ENCODE measurements around the gene SCARB1.

SCARB1 gene

DNA sequence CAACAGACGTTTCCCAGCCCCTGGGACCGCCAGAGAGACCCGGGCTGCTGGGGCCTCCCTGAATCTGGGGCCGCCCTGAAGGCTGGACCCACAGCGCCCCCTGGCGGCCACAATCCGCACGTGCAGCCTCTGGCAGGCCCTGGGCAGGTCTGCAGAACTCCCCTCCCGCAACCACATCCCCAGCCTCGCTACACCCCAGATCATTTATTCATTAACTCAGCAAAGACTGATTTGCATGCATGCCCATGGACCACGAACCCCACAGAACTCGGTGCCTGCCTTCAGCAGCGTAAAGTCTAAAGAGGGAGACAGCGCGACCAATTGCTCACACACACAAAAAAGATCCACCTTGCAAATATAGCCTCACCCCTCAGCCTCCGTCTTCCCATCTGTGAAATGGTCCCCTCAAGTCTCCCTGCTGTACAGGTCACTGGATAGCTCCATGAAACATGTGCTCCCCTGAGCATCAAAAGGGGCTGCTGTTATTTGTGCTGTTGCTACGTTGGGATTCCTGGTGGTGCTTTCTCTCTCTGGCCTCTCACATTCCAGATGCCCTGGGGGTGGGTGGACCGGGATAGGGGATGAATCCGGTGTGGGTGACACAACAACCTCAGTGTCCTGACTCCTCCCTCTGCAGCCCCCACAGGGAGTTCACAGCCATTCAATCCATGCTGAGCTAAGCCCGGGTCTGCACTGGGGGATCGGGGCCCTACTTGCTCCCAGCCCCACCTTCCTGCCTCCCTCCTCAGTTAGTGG lies 96.4 kb downstream of the SCARB1 start:
- no peaks in the 10 kb centered on the region for H3K27me3 ChIP-seq (ENCODE audit: control insufficient read depth in 1 of 2, insufficient read depth in 2 of 2, low read length in 2 of 2)
- H3K9me3 ChIP-seq (ENCODE audit: control insufficient read depth in 2 of 2, low read length in 2 of 2) = peaks cover 6% of the 10 kb centered on the region in 2 donors
- no peaks in the 10 kb centered on the region for H3K36me3 ChIP-seq (ENCODE audit: control insufficient read depth in 2 of 2, insufficient read depth in 2 of 2, low read length in 2 of 2)
- H3K27ac ChIP-seq (ENCODE audit: low read length) = peak overlapping the region; percentile 79
- no peak overlapping the region for H3K9ac ChIP-seq (ENCODE audit: low read length in 2 of 2)
- no peak overlapping the region for H3K4me3 ChIP-seq (ENCODE audit: low read length in 2 of 2)
- peaks cover 39% of the 10 kb centered on the region for H3K4me1 ChIP-seq (ENCODE audit: control insufficient read depth, insufficient read depth, low read length)

DNA sequence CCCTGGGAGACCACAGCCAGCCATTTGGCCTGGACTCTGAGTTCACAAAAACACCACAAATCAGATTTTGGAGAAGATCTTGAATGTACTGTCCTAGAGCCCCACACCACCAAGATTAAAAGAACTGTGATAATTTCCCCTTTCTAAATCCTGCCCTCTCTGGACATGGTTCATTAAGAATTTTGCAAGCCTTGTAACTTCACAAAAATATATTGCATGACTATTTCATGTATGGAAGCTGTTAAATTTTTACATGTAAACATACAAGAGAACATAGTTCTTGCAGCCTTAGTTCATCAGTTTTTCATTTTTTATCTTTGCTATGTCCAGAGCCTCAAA lies 97.0 kb downstream of the SCARB1 start:
- peaks cover 41% of the 10 kb centered on the region for H3K4me1 ChIP-seq (ENCODE audit: control insufficient read depth, insufficient read depth, low read length)
- no peak overlapping the region for H3K4me3 ChIP-seq (ENCODE audit: low read length in 2 of 2)
- H3K36me3 ChIP-seq (ENCODE audit: control insufficient read depth in 2 of 2, insufficient read depth in 2 of 2, low read length in 2 of 2) = no peaks in the 10 kb centered on the region
- H3K9ac ChIP-seq (ENCODE audit: low read length in 2 of 2) = peak overlapping the region in 1 of 2 donors; percentile 12
- H3K27ac ChIP-seq (ENCODE audit: low read length) = peak overlapping the region; percentile 79
- peaks cover 6% of the 10 kb centered on the region in 2 donors for H3K9me3 ChIP-seq (ENCODE audit: control insufficient read depth in 2 of 2, low read length in 2 of 2)
- H3K27me3 ChIP-seq (ENCODE audit: control insufficient read depth in 1 of 2, insufficient read depth in 2 of 2, low read length in 2 of 2) = no peaks in the 10 kb centered on the region

DNA sequence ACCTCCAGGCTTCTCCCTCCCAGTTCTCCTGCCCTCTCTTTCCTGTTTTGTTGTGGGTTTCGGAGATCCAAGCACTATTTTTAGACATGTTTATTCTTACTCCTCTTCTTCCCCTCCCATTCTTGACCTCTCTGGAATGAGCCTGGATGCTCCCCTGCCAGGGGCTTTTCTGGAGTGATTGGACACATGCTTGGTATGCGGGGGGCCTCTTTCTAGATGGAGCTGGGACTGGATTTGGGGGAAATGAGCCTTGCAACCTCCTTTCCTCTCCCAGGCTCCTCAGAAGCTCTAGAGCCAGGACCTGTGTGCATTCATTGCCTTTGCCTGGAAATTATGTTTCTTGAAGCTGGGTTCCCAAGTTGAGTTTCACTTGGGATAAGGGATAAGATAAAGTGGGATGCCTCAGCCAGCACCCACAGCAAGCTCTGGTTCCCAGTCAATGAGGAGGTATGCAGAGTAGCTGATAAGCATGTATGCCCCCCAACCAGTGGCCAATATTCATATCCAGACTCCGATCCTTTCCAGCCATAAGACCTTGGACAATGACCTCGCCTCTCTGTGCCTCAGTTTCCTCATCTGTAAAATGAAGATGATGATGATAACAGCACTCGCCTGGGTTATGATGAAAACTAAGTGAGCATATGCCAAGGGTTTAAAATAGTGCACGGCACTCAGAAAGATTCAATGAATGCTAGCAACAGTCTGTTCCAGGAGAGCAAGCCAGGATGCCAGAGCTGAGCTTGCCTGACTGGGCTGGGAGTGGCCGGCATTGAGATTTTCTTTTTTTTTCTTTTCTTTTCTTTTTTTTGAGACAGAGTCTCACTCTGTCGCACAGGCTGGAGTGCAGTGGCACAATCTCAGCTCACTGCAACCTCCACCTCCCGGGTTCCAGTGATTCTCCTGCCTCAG lies 97.8 kb downstream of the SCARB1 start:
- H3K27ac ChIP-seq (ENCODE audit: low read length) = peak overlapping the region; percentile 79
- peak overlapping the region in 1 of 2 donors; percentile 47 for H3K4me3 ChIP-seq (ENCODE audit: low read length in 2 of 2)
- H3K9ac ChIP-seq (ENCODE audit: low read length in 2 of 2) = peak overlapping the region in 1 of 2 donors; percentile 43
- no peaks in the 10 kb centered on the region for H3K27me3 ChIP-seq (ENCODE audit: control insufficient read depth in 1 of 2, insufficient read depth in 2 of 2, low read length in 2 of 2)
- peaks cover 6% of the 10 kb centered on the region in 2 donors for H3K9me3 ChIP-seq (ENCODE audit: control insufficient read depth in 2 of 2, low read length in 2 of 2)
- peaks cover 41% of the 10 kb centered on the region for H3K4me1 ChIP-seq (ENCODE audit: control insufficient read depth, insufficient read depth, low read length)
- H3K36me3 ChIP-seq (ENCODE audit: control insufficient read depth in 2 of 2, insufficient read depth in 2 of 2, low read length in 2 of 2) = no peaks in the 10 kb centered on the region

DNA sequence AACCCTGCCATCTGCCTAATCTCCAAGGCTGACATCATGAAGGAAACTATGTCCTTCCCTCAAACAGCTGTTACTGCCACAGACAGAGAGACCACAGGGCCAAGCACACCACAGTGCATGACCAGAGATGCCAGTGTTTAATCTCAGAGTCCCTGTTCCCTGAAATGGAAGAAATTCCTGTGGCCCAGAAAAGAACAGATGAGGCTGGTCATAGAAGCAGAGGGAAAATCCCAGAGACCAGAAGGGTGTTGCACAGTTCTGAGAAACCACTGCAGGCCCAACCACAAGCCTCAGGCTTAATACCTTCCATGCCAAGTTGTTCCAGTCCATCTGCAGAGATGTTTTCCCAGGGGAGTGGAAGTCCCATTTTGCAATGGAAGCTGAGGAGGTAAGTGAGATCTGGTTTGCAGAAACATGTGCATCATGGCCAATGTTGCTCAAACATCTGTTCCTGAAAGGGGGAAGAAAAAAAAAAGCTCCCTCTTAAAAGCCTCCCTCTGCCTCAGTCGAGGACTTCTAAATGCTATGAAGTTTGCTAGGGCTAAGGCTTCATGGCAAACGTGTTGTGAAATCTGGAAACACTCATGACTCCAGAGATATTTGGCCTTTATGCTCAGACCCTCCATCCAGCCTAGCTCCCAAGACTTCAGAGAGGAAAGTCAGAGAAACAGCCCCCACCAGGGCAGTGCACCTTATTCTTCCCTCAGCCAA lies 98.6 kb downstream of the SCARB1 start:
- Histone ChIP-seq H3K4me3 (ENCODE audit: low read length in 2 of 2) (no peak overlapping the region), H3K27ac (ENCODE audit: low read length) (peak overlapping the region; percentile 79), H3K4me1 (ENCODE audit: control insufficient read depth, insufficient read depth, low read length) (peaks cover 44% of the 10 kb centered on the region), H3K27me3 (ENCODE audit: control insufficient read depth in 1 of 2, insufficient read depth in 2 of 2, low read length in 2 of 2) (no peaks in the 10 kb centered on the region), H3K36me3 (ENCODE audit: control insufficient read depth in 2 of 2, insufficient read depth in 2 of 2, low read length in 2 of 2) (no peaks in the 10 kb centered on the region), H3K9me3 (ENCODE audit: control insufficient read depth in 2 of 2, low read length in 2 of 2) (peaks cover 6% of the 10 kb centered on the region in 2 donors), H3K9ac (ENCODE audit: low read length in 2 of 2) (peak overlapping the region; percentile 5 to 43)

DNA sequence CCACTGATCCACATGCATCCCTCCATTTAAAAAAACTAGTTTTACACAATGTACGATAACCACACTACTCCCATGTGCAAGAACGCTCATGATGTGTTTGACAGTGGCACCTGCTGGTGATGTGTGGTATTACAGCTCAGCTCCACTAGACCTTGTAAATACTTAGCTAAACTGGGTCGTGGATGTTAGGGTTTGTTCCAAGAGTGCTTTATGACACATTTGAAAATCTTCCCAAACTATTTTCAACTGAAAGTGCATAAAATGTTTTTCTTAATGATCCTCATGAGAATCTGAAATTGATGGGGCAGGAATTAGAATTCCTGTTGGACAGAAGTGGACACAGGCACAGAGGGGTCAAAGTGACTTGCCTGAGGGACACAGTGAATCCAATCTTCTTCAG lies 99.2 kb downstream of the SCARB1 start:
- Histone ChIP-seq H3K9ac (ENCODE audit: low read length in 2 of 2) (no peak overlapping the region), H3K27ac (ENCODE audit: low read length) (peak overlapping the region; percentile 79), H3K9me3 (ENCODE audit: control insufficient read depth in 2 of 2, low read length in 2 of 2) (peaks cover 6% of the 10 kb centered on the region in 2 donors), H3K36me3 (ENCODE audit: control insufficient read depth in 2 of 2, insufficient read depth in 2 of 2, low read length in 2 of 2) (no peaks in the 10 kb centered on the region), H3K4me1 (ENCODE audit: control insufficient read depth, insufficient read depth, low read length) (peaks cover 47% of the 10 kb centered on the region), H3K27me3 (ENCODE audit: control insufficient read depth in 1 of 2, insufficient read depth in 2 of 2, low read length in 2 of 2) (no peaks in the 10 kb centered on the region), H3K4me3 (ENCODE audit: low read length in 2 of 2) (no peak overlapping the region)

DNA sequence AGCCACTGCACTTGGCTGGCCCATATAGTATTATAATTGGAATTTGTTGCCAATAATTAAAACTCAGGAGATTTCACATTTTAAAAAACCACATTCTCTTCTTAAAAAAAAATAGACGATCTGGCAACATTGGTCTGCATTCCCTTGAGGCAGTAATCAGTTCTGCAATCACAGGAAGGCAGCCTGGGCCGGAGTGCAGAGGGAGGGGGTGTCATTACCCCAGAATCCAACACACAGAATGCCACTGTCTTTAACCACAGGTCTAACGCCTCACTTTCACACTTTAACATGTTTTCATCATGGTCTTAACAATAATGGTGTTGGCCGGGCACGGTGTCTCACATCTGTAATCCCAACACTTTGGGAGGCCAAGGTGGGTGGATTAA lies 100.1 kb downstream of the SCARB1 start:
- Histone ChIP-seq H3K4me1 (ENCODE audit: control insufficient read depth, insufficient read depth, low read length) (peaks cover 47% of the 10 kb centered on the region), H3K36me3 (ENCODE audit: control insufficient read depth in 2 of 2, insufficient read depth in 2 of 2, low read length in 2 of 2) (no peaks in the 10 kb centered on the region), H3K9ac (ENCODE audit: low read length in 2 of 2) (no peak overlapping the region), H3K4me3 (ENCODE audit: low read length in 2 of 2) (no peak overlapping the region), H3K9me3 (ENCODE audit: control insufficient read depth in 2 of 2, low read length in 2 of 2) (peaks cover 6% of the 10 kb centered on the region in 2 donors), H3K27me3 (ENCODE audit: control insufficient read depth in 1 of 2, insufficient read depth in 2 of 2, low read length in 2 of 2) (no peaks in the 10 kb centered on the region), H3K27ac (ENCODE audit: low read length) (no peak overlapping the region)

DNA sequence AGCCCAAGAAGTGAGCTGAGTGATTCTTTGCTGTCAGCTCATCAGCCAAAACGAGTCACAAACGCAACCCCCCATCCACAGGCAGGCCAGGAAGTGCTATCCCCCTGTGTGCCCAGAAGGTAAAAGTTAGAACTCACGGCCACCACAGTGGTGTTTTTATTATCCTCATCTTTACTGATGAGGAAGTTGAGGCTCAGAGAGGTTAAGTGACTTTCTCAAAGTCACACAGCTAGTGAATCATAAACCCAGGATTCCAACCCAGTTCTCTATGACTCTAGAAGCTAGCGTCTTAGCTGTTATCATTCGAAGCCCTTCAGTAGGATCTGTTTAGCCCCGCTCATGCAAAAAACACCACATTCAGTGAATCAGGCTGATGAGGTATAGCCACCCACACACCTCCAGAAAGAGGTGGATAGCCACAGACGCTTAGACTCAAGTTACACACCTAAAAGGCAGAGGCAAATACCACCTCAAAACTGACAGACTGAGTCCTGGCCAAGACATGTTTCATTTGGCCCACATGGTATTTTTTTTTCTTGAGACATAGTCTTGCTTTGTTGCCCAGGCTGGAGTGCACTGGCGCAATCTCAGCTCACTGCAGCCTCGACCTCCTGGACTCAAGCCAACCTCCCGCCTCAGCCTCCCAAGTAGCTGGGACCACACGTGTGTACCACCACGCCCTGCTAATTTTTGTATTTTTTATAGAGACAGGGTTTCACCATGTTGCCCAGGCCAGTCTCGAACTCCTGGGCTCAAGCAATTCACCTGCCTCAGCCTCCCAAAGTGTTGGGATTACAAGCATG lies 100.7 kb downstream of the SCARB1 start:
- no peaks in the 10 kb centered on the region for H3K27me3 ChIP-seq (ENCODE audit: control insufficient read depth in 1 of 2, insufficient read depth in 2 of 2, low read length in 2 of 2)
- H3K4me3 ChIP-seq (ENCODE audit: low read length in 2 of 2) = no peak overlapping the region
- no peak overlapping the region for H3K27ac ChIP-seq (ENCODE audit: low read length)
- no peak overlapping the region for H3K9ac ChIP-seq (ENCODE audit: low read length in 2 of 2)
- H3K9me3 ChIP-seq (ENCODE audit: control insufficient read depth in 2 of 2, low read length in 2 of 2) = peaks cover 6% of the 10 kb centered on the region in 2 donors
- H3K4me1 ChIP-seq (ENCODE audit: control insufficient read depth, insufficient read depth, low read length) = peaks cover 47% of the 10 kb centered on the region
- H3K36me3 ChIP-seq (ENCODE audit: control insufficient read depth in 2 of 2, insufficient read depth in 2 of 2, low read length in 2 of 2) = no peaks in the 10 kb centered on the region

DNA sequence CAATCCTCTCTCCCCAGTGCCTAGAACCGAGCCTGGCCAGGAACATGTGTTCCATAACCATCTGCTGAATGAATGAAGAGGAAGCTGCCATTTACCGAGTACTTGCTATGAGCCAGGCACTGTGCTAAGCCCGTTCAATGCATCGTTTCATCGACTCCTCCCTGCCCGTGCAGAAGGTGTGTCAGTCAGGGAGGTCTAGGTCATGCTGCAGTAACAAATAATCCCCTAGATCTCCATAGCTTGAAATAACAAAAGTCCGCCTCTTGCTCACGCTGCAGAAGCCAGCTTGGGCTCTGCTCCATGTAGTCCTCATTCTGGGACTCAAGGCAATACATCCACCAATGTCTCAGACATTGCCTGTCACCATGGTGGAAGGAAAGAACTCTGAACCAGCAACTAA lies 101.3 kb downstream of the SCARB1 start:
- Histone ChIP-seq H3K4me1 (ENCODE audit: control insufficient read depth, insufficient read depth, low read length) (peaks cover 46% of the 10 kb centered on the region), H3K27me3 (ENCODE audit: control insufficient read depth in 1 of 2, insufficient read depth in 2 of 2, low read length in 2 of 2) (no peaks in the 10 kb centered on the region), H3K4me3 (ENCODE audit: low read length in 2 of 2) (no peak overlapping the region), H3K9me3 (ENCODE audit: control insufficient read depth in 2 of 2, low read length in 2 of 2) (peaks cover 6% of the 10 kb centered on the region in 2 donors), H3K9ac (ENCODE audit: low read length in 2 of 2) (no peak overlapping the region), H3K36me3 (ENCODE audit: control insufficient read depth in 2 of 2, insufficient read depth in 2 of 2, low read length in 2 of 2) (no peaks in the 10 kb centered on the region), H3K27ac (ENCODE audit: low read length) (no peak overlapping the region)

DNA sequence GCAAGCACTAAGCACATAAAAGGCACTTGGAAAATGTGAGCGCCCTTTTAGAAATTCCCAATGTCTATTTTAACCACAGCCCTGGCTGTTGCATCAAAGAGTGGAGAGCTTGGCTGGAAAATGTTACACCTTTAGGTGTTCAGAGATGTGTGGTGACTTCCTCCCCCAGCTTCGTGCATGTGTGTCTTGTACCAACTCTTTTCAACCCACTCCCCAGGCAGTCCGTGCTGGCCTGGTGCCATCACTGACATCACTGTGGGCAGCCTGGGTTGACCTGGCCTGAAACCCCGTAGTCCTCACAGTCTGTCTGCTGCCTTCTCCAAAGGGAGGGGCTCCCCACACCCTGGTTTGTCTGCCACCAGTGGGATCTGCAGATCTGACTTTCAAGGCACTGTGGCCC lies 101.8 kb downstream of the SCARB1 start:
- Histone ChIP-seq H3K4me1 (ENCODE audit: control insufficient read depth, insufficient read depth, low read length) (peaks cover 45% of the 10 kb centered on the region), H3K9ac (ENCODE audit: low read length in 2 of 2) (no peak overlapping the region), H3K9me3 (ENCODE audit: control insufficient read depth in 2 of 2, low read length in 2 of 2) (peaks cover 6% of the 10 kb centered on the region in 2 donors), H3K4me3 (ENCODE audit: low read length in 2 of 2) (no peak overlapping the region), H3K27ac (ENCODE audit: low read length) (peak overlapping the region; percentile 53), H3K27me3 (ENCODE audit: control insufficient read depth in 1 of 2, insufficient read depth in 2 of 2, low read length in 2 of 2) (no peaks in the 10 kb centered on the region), H3K36me3 (ENCODE audit: control insufficient read depth in 2 of 2, insufficient read depth in 2 of 2, low read length in 2 of 2) (no peaks in the 10 kb centered on the region)

DNA sequence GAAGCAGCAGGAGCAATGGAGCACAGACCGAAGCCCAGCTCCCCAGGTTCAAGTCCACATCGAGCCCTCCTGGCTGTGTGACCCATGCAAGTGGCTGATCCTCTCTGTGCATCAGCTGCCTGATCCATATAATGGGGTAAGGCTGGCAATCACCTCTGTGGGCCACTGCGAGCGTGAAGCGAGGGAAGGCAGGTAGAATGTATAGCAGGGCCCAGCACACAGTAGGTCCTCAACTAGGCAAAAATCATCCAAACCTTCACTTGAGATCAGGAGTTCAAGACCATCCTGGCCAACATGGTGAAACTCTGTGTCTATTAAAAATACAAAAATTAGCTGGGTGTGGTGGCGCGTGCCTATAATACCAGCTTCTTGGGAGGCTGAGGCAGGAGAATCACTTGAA lies 102.6 kb downstream of the SCARB1 start:
- H3K27me3 ChIP-seq (ENCODE audit: control insufficient read depth in 1 of 2, insufficient read depth in 2 of 2, low read length in 2 of 2) = no peaks in the 10 kb centered on the region
- no peak overlapping the region for H3K9ac ChIP-seq (ENCODE audit: low read length in 2 of 2)
- H3K36me3 ChIP-seq (ENCODE audit: control insufficient read depth in 2 of 2, insufficient read depth in 2 of 2, low read length in 2 of 2) = no peaks in the 10 kb centered on the region
- H3K27ac ChIP-seq (ENCODE audit: low read length) = no peak overlapping the region
- peaks cover 6% of the 10 kb centered on the region in 2 donors for H3K9me3 ChIP-seq (ENCODE audit: control insufficient read depth in 2 of 2, low read length in 2 of 2)
- H3K4me3 ChIP-seq (ENCODE audit: low read length in 2 of 2) = no peak overlapping the region
- peaks cover 39% of the 10 kb centered on the region for H3K4me1 ChIP-seq (ENCODE audit: control insufficient read depth, insufficient read depth, low read length)

Data from stomach smooth muscle (tissue), 2 donors.